ENCODE measurements around the gene CNDP1.

CNDP1 gene

GRCh38 chr18:74579496-74580065, 45.3 kb downstream of the CNDP1 start:
- TF ChIP-seq TAF1 (IDR thresholded peaks at IDR 0.05; ENCODE audit: borderline replicate concordance, insufficient read depth, low read length), result no peak
- no peak for TF ChIP-seq REST (IDR thresholded peaks at IDR 0.05; ENCODE audit: insufficient read depth in 1 of 2, low read depth in 2 of 2, low read length in 2 of 2)
- no peak for TF ChIP-seq FOXP2 (optimal IDR thresholded peaks at IDR 0.05; ENCODE audit: borderline replicate concordance, extremely low read depth, extremely low read length, insufficient read depth)
- no peak for TF ChIP-seq SIN3A (IDR thresholded peaks at IDR 0.05; ENCODE audit: borderline replicate concordance, insufficient read depth, low read length)
- TF ChIP-seq POLR2AphosphoS5 (IDR thresholded peaks at IDR 0.05; ENCODE audit: low read depth, low read length), result no peak

- TF ChIP-seq FOXP2 (optimal IDR thresholded peaks at IDR 0.05; ENCODE audit: borderline replicate concordance, extremely low read depth, extremely low read length, insufficient read depth), result no peak
- TF ChIP-seq POLR2AphosphoS5 (IDR thresholded peaks at IDR 0.05; ENCODE audit: low read depth, low read length), result no peak
- TF ChIP-seq TAF1 (IDR thresholded peaks at IDR 0.05; ENCODE audit: borderline replicate concordance, insufficient read depth, low read length), result no peak
Observed at GRCh38 chr18:74582642-74583041, 48.3 kb downstream of the CNDP1 start.

- TF ChIP-seq REST (IDR thresholded peaks at IDR 0.05; ENCODE audit: insufficient read depth in 1 of 2, low read depth in 2 of 2, low read length in 2 of 2), result no peak
- no peak for TF ChIP-seq TAF1 (IDR thresholded peaks at IDR 0.05; ENCODE audit: borderline replicate concordance, insufficient read depth, low read length)
- no peak for TF ChIP-seq SIN3A (IDR thresholded peaks at IDR 0.05; ENCODE audit: borderline replicate concordance, insufficient read depth, low read length)
- no peak for TF ChIP-seq FOXP2 (optimal IDR thresholded peaks at IDR 0.05; ENCODE audit: borderline replicate concordance, extremely low read depth, extremely low read length, insufficient read depth)
- TF ChIP-seq POLR2AphosphoS5 (IDR thresholded peaks at IDR 0.05; ENCODE audit: low read depth, low read length), result no peak
Observed at GRCh38 chr18:74587441-74587840, 53.1 kb downstream of the CNDP1 start.

- TF ChIP-seq TAF1 (IDR thresholded peaks at IDR 0.05; ENCODE audit: borderline replicate concordance, insufficient read depth, low read length), result no peak
- TF ChIP-seq SIN3A (IDR thresholded peaks at IDR 0.05; ENCODE audit: borderline replicate concordance, insufficient read depth, low read length), result no peak
Observed at GRCh38 chr18:74589021-74589420, 54.7 kb downstream of the CNDP1 start.

GRCh38 chr18:74589811-74590210, 55.5 kb downstream of the CNDP1 start:
- no peak for TF ChIP-seq TAF1 (IDR thresholded peaks at IDR 0.05; ENCODE audit: borderline replicate concordance, insufficient read depth, low read length)
- no peak for TF ChIP-seq REST (IDR thresholded peaks at IDR 0.05; ENCODE audit: insufficient read depth in 1 of 2, low read depth in 2 of 2, low read length in 2 of 2)
- TF ChIP-seq FOXP2 (optimal IDR thresholded peaks at IDR 0.05; ENCODE audit: borderline replicate concordance, extremely low read depth, extremely low read length, insufficient read depth), result no peak
- TF ChIP-seq SIN3A (IDR thresholded peaks at IDR 0.05; ENCODE audit: borderline replicate concordance, insufficient read depth, low read length), result no peak
- TF ChIP-seq POLR2AphosphoS5 (IDR thresholded peaks at IDR 0.05; ENCODE audit: low read depth, low read length), result no peak

GRCh38 chr18:74590671-74591070, 56.4 kb downstream of the CNDP1 start:
- TF ChIP-seq POLR2AphosphoS5 (IDR thresholded peaks at IDR 0.05; ENCODE audit: low read depth, low read length) (no peak), REST (IDR thresholded peaks at IDR 0.05; ENCODE audit: insufficient read depth in 1 of 2, low read depth in 2 of 2, low read length in 2 of 2) (no peak), TAF1 (IDR thresholded peaks at IDR 0.05; ENCODE audit: borderline replicate concordance, insufficient read depth, low read length) (no peak), FOXP2 (optimal IDR thresholded peaks at IDR 0.05; ENCODE audit: borderline replicate concordance, extremely low read depth, extremely low read length, insufficient read depth) (no peak), SIN3A (IDR thresholded peaks at IDR 0.05; ENCODE audit: borderline replicate concordance, insufficient read depth, low read length) (no peak)

Data from PFSK-1 (cell line).